Head of caudate nucleus (tissue), 42 donors: ENCODE measurements around the gene VAMP7.
"Not testable (repeated sequence)": the region's sequence is repeated elsewhere in the genome, so short reads cannot be mapped to it uniquely, and the experiment has no call there.

ENCODE experiments used
- DNase-seq, 42 donors: peaks; one replicate each; pipeline versions ENCODE4 v3.0.0 to v3.0.0-alpha.2; 2020 to 2021; ENCODE audit warnings: mixed read lengths in 7 of 42
- intact Hi-C: fragments of 100-400 bp; cut with DNase I; formaldehyde crosslinking; loops from one replicate; pipeline ENCODE4 v1.15.0; 2022

Gene VAMP7, protein sequence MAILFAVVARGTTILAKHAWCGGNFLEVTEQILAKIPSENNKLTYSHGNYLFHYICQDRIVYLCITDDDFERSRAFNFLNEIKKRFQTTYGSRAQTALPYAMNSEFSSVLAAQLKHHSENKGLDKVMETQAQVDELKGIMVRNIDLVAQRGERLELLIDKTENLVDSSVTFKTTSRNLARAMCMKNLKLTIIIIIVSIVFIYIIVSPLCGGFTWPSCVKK

DNA sequence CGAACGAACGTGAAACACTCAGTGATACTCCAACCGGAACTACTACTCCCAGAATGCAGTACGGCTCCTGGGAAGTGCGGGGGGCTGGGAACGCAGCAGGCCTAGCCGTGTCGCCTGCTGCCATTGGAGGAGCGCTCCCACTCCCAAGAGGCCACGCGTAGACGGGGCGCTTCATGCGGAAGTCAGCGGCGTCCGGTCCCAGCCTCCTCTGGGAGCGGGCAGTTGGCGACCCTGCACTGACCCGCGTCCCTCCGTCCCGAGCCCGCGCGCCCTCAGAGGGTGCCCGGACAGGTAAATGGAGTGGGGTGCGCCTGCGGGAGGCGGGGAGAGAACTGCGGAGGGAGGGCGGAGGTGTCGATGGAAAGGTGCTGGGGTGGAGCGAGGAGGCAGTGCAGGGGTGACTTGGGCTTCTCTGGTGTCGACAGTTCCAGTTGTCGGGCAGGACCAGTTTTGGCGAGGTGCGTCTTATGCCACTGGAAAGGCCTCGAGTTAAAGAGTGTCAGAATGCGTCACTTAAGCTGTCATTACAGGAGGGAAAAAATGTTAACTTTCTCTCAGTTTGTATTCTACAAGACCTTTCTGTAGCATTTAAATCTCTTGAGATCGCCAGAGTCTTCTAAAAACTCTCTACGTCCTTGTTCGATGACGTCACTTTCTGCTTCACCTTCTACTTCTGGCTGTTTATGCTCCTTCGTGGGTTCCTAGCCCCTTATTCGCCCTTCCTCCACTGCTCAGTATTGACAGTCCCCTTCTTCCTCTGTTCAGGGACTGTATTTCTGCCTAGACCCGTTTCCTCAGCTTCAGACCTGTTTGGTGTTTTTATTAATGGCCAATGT, at the start of gene VAMP7:
Gene VAMP7 (plus strand): TSS at position 188 of the 836 bp plus-strand sequence. CDS start 8,122 bp downstream, outside the sequence.
- DNase-seq: peak; percentile 77 to 95 (median 88)
- intact Hi-C loops: no loop called here

DNA sequence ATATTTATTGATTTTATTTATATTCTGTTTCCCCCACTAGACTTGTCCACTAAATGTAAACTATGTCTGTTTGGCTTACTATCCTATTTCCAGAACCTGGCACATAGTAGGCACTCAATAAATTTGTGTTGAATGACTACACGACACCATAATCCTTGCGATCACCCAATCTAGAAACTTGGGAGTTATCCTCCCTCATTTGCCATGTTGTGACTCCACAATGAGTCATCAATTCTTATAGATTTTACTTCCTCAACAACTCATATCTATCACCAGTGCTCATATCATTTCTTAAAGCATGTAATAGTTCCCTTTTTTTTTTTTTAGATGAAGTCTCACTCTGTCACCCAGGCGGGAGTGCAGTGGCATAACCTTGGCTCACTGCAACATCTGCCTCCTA, 39.9 kb upstream of the VAMP7 start:
- intact Hi-C loops: no loop called here
- no peak for DNase-seq

DNA sequence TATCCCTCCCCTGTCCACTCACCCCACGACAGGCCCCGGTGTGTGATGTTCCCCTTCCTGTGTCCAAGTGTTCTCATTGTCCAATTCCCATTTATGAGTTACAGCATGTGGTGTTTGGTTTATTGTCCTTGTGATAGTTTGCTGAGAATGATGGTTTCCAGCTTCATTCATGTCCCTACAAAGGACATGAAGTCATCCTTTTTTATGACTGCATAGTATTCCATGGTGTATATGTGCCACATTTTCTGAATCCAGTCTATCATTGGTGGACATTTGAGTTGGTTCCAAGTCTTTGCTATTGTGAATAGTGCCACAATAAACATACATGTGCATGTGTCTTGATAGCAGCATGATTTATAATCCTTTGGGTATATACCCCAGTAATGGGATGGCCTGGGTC, 29.4 kb upstream of the VAMP7 start:
- DNase-seq, intact Hi-C loops: not testable (repeated sequence)

DNA sequence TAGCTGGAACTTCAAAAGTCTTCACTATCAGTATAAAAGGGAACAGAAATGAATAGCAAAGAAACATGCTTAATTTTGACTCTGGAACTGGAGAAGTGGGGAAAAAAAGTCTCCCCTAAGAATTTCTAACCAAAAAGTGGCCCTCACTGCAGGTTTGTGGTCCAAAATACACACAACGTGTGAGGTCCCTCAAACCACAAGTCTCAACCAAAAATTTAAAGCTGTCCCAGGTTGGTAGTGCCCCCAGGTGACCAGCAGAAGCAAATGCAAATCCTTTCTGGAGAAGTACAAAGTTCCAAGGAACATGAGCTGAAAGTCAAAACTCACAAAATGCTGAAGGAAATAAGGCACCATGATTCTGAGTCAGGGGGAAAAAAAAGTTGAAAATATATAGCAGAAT, 23.6 kb upstream of the VAMP7 start:
- DNase-seq: no peak

DNA sequence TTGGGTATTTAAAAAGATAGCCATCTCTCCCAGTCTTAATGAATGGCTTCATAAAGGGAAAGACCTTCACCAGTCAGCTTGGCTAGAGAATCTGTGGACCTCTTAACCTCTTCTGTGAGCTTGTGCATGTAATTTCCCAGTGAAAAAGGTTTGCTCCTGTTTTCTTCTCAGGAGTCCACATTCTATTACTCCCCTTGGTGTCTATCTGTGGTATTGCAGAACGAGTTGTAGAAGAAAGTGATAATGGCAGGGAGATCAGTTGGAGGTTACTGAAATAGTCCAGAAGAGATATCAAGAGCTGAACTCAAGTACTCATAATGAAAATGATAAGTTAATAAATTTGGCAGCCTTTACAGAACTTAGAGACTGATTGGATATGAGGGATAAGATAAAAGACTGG, 16.5 kb upstream of the VAMP7 start:
- DNase-seq: no peak
- intact Hi-C loops: no loop called here

More for the DNA sequence above, 23.6 kb upstream of the VAMP7 start:
- intact Hi-C loops: no loop called here

DNA sequence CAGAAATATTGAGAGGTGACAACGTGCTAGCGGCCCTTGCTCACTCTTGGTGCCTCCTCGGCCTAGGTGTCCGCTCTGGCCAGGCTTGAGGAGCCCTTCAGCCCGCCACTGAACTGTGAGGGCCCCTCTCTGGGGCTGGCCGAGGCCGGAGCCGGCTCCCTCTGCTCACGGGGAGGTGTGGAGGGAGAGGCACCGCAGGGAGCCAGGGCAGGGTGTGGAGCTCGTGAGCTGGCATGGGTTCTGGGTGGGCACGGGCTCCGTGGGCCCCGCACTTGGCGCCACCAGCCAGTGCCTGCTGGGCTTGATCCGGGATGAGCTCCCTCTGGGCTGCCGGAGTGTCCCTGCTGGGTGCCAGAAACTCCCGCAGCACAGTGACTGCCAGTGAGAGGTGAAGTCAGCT, 16.0 kb upstream of the VAMP7 start:
- intact Hi-C loops: no loop called here

DNA sequence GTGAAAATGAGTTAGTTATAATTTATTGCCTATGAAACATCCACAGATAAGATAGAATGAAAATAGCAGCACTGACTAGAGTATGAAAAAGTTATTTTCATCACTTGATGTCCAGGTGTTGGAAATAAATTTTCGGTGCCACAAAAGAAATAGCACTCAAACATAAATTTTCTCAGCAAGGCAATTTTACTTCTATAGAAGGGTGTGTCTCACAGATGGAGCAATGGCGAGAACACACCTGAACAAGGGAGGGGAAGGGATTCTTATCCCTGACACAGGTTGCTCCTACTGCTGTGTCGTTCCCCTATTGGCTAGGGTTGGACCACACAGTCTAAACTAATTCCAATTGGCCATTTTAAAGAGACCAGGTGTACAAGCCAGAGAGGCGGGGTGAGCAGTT, 13.3 kb upstream of the VAMP7 start:
- intact Hi-C loops: no loop called here
- no peak for DNase-seq

More for the DNA sequence above, 16.0 kb upstream of the VAMP7 start:
- DNase-seq: no peak

DNA sequence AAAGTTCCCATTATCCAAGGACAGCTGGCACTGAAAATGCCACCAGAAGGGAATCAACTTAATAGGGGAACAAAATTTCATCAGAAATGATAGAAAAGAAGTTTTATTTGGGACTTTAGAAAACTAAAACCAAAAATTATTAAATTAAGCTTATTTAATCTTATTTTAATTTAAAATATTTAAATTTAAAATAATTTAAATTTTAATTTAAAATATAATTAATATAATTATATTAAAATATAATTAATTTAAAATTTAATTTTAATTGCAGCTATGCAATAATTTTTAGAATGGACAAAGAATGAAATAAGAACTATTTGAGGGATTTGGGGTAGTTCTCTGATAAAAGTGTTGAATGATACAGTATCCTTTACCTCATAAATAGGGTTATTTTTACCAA, 10.2 kb upstream of the VAMP7 start:
- intact Hi-C loops: no loop called here

DNA sequence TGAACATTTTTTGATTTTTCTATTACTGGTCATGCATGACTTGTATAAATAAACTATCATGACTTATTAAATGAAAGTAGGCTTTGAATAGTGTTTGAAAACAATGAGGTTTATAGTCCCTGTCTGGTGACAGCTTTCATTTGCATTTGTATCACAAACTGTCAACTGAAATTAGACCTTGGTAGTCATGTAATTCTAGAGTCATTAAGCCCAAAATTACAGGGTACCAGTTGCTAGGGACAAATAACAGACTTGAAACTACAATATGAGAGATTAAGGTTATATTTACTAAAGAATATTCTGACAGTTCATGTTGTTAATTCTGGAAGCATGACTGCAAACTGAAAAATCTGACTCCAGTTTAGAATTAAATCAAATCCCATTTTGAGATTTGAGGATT, 9.2 kb upstream of the VAMP7 start:
- intact Hi-C loops: no loop called here
- no peak for DNase-seq

More for the DNA sequence above, 10.2 kb upstream of the VAMP7 start:
- no peak for DNase-seq

DNA sequence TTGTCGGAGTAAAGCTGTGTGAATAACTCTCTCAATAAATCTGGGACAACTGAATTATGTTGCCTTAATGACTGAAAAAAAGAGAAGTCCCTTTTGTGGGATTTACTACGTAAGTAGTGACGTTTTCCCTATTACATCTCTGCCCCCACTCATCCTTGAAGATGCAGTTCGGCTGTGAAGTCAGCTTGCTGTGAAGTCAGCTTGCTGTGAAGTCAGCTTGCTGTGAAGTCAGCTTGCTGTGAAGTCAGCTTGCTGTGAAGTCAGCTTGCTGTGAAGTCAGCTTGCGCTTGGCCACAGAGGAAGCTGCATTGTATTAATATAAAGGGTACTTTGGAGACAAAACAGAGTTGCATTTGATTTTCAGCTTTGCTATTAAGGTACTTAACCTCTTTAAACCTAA, 8.0 kb upstream of the VAMP7 start:
- intact Hi-C loops: no loop called here
- DNase-seq: no peak

DNA sequence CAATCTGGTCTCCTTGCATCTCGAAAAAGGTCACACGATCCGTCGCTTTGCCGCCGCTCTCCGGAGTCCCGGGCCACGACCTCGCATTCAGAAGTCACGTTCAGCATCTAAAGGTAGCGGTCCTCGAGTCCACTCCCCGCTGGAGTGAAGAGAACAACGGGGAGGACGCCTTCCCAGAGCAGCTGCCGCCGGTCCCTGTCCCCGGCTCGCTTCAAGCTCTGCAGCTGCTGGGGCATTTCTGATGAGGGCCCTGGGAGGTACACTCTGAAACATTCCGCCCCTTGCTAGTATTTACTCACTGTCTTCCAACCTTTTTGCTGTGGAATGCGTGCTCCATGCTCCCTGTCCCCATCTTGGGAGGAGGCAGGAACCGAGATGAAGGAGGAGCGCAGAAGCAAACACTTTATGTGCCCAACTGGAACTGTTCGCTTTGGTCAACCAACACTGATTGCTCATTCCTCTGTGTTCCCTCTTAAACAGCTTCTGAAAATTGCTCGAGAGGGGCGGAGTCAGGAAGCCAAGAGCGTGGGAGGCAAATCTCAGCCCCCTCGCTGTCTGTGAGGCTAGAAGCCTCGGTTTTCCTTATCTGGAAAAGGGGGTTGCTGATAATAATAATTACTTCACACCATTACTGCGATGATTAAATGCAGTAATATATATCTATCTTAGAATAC, 6.4 kb upstream of the VAMP7 start:
- intact Hi-C loops: no loop called here
- DNase-seq: peak in 2 of 42 donors; percentile 6 to 25

DNA sequence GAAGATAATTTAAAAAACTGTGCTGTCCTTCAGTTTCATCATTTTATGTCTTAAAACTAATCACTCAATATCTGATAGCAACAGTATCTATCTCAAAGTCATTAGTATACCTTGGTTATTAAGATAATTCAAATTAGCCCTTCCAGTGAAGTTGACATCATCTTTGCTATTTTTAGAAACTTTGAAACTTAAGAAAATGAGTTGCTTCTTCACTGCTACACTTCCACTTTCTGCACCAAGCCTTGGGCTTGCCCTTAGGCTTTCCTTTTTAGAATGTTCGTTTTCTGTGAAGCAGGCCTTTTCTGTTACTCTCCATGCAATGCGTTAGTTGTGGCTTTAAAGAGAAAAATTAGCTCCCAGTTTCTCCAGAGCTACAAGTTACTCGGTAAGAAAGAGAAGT, 4.4 kb upstream of the VAMP7 start:
- intact Hi-C loops: no loop called here
- DNase-seq: no peak

DNA sequence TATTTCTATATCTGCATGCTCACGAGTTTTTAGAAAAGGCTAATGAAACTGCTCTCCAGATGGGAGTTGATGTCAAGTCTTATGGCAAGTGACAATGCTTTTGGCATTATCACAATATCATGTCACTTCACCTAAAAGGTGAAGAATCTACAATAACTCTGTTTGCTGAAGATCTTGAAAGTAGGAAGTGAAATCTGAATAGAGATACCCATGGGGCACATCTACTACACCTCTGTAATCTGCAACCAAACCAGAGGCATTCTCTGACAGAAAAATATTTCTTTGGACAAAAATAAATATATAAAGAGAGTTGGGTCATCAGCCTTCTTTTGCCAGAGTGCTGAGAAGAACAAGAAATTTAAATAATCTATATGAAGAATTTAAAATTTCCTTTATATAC, 3.9 kb upstream of the VAMP7 start:
- intact Hi-C loops: no loop called here
- no peak for DNase-seq

DNA sequence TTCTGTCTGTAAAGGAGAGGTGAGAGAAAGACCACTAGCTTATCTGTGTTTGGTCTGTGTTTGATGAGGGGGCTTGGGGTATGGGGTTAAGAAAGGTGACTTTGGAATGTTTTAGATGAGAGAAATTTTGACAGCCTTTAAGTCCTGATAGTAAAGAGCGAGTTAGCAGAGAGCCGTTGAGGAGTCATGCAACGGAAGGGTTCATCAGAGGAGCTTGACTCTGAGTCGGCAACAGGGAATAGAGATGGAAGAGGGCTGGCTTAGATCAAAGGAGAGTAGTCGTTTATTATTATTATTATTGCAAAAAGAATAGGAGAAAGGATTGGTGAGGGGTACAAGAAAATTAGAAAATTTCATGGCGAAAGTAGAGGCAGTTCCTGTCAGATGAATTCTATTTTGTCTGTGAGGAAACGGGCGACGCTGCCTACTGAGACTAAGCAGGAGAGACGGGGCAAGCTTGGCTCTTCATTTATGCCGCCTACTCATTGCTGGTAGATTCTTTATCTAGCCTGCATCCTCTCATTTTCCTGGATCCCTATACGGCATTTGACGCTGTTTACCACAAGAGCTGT, 473 bp upstream of the VAMP7 start:
- intact Hi-C loops: no loop called here
- DNase-seq: peak in 1 of 42 donors; percentile 6

DNA sequence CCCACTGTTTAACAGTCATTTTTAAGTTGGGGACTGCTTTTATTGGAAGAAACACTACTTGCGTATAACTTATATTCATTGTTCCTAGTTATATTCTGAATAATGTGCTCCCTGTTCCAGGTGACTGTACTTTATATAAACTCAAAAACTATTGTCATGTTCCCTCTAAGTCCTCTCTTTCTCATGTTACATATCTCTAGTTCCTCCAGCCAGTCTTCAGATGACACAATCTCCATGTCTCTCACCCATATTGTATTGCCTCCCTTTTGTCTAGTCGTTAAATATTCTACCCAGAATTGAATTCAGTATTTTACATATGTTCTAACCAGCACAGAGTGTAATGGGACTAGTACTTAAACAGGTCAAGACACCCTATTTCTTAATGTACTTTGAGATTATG, 5.3 kb downstream of the VAMP7 start:
- intact Hi-C loops: no loop called here
- DNase-seq: no peak

DNA sequence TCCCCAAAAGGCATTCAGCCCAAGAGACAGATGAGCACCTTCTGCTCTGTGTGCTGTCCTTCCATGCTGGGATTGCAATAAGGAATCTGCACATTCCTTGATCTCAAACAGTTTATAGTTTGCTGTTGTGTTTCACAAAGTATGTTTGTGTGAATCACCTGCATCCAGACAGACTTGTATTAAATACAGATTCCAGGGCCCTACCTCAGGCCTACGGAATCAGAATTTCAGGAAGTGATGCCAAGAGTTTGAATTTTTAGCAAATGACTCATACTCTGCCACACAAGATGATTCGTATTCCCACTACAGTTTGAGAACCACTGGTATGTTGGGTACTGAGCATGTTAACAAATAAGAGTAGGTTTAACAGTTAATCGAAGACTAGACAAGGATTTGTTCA, 7.0 kb downstream of the VAMP7 start:
- intact Hi-C loops: no loop called here
- DNase-seq: no peak

DNA sequence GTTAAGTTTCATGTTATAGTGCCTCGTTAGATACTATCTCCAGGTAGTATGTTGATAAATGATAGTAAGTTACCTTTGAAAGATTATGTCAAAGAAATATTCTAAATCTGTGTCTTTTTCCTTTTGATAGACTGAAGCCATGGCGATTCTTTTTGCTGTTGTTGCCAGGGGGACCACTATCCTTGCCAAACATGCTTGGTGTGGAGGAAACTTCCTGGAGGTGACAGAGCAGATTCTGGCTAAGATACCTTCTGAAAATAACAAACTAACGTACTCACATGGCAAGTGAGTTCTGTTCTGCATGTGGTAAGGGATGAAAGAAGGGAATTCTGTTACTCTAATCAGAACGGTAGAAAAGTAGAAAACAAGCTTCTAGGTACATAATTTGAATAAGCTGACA, 8.2 kb downstream of the VAMP7 start:
- DNase-seq: no peak
- intact Hi-C loops: no loop called here

DNA sequence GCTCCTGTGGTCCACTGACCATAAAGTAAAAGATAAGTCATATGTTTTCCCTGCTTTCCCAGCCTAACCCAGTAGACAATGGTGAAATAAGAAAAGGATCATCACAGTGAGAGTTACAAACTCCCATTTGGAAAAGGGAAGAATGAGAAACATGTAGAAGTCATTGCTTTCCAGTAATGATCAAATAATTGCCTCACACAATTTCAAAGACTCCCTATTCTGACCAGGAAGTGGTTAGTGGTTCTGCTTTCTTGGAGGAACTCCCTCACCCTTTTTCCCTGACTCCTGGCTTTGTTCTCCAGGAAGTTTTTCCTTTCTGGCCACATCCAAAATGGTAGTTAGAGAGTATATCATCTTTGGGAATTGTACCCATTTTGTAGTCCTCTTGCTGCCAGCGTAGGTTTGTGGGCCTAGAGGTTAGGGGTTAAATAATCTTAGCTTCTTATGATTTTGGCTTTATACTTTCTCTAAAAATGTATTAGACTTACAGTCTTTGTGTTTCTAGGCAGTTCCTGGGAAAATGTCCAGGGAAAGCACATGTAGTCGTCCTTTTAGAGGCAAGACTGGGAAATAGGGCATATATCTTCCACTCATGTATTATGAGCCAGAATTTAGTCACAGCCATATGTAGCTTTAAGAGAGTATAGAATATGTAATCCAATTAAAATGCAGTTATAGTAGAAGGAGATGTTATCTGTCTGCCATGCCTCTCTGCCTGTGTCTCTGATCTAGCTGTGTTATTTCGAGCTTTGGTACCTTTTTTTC, 10.5 kb downstream of the VAMP7 start:
- DNase-seq: no peak
- intact Hi-C loops: no loop called here

DNA sequence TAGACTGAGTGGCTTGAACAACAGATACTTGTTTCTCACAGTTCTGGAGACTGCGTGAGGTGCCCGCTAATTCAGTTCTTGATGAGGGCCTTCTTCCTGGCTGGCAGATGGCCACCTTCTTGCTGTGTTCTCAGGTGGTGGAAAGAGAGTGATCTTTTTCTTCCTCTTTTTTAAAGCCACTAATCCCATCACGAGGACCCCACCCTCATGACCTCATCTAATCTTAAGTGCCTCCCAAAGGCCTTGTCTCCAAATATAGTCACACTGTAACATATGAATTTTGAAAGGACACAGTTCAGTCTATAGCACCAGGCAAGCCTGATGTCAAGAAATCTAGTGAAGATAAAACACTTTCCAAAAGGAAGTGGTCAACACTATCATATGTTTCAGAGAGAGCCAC, 12.4 kb downstream of the VAMP7 start:
- no peak for DNase-seq

More for the DNA sequence above, 12.4 kb downstream of the VAMP7 start:
- intact Hi-C loops: no loop called here
